A673 (cell line): ENCODE measurements around the gene SH2D1A.
"Not testable (repeated sequence)": the region's sequence is repeated elsewhere in the genome, so short reads cannot be mapped to it uniquely, and the experiment has no call there.

ENCODE experiments used
- EZH2 ChIP-seq: fragments of 200-600 bp; sonication (generic); IDR thresholded peaks from 2 replicates; pipeline ENCODE4 v1.6.1; 2017; ENCODE audit warnings: borderline replicate concordance, low read depth, mild to moderate bottlenecking, mixed read lengths, antibody characterized with exemption, low read length; ENCODE audit not compliant: poor library complexity, severe bottlenecking
- TF ChIP-seq, protein P1 (sequence below): fragments of 300-800, 200-600 bp; sonication (generic); conservative IDR thresholded peaks from 2 replicates; pipeline ENCODE4 v1.5.1; 2017; ENCODE audit warnings: low read depth, mild to moderate bottlenecking, antibody characterized with exemption, low read length, moderate library complexity, mixed read lengths

GRCh38 chrX:124408380-124408779, 62.0 kb downstream of the SH2D1A start:
- TF ChIP-seq, protein P1, sequence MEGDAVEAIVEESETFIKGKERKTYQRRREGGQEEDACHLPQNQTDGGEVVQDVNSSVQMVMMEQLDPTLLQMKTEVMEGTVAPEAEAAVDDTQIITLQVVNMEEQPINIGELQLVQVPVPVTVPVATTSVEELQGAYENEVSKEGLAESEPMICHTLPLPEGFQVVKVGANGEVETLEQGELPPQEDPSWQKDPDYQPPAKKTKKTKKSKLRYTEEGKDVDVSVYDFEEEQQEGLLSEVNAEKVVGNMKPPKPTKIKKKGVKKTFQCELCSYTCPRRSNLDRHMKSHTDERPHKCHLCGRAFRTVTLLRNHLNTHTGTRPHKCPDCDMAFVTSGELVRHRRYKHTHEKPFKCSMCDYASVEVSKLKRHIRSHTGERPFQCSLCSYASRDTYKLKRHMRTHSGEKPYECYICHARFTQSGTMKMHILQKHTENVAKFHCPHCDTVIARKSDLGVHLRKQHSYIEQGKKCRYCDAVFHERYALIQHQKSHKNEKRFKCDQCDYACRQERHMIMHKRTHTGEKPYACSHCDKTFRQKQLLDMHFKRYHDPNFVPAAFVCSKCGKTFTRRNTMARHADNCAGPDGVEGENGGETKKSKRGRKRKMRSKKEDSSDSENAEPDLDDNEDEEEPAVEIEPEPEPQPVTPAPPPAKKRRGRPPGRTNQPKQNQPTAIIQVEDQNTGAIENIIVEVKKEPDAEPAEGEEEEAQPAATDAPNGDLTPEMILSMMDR = not testable (repeated sequence)
- not testable (repeated sequence) for TF ChIP-seq EZH2
